HT-29 (cell line): Measurements from ENCODE around the gene MMP1. TPM values are rescaled to one million over a fixed set of nuclear protein-coding genes. Genes with fewer than 3 reads are reported as not detected.

ENCODE experiments used
- DNase-seq: peaks from one replicate; pipeline ENCODE4 v3.0.0-alpha.2; 2015; ENCODE audit warnings: low spot score
- total RNA-seq: library from RNA; depleted of rRNA; stranded (reverse); fragments of >200 nt; shearing (Covaris generic); gene quantifications from 2 replicates; pipeline ENCODE4 v1.2.3, GENCODE V29; 2014

MMP1 gene
- total RNA-seq, 1 experiment from 2014 or later = not detected

- DNase-seq = peak; percentile 78
Measured at GRCh38 chr11:102807921-102808320, 10.0 kb upstream of the MMP1 start.

GRCh38 chr11:102806296-102806695 is 8.3 kb upstream of the MMP1 start:
- DNase-seq = no peak

GRCh38 chr11:102802341-102802740 is 4.4 kb upstream of the MMP1 start:
- no peak for DNase-seq

GRCh38 chr11:102800767-102801166 is 2.8 kb upstream of the MMP1 start:
- DNase-seq = no peak

GRCh38 chr11:102799681-102800340 is 1.9 kb upstream of the MMP1 start:
- no peak for DNase-seq

- peak; percentile 65 for DNase-seq
Measured at GRCh38 chr11:102794382-102794781, 3.6 kb downstream of the MMP1 start.

GRCh38 chr11:102793677-102794290 is 4.2 kb downstream of the MMP1 start:
- no peak for DNase-seq

GRCh38 chr11:102792604-102793003 is 5.4 kb downstream of the MMP1 start:
- no peak for DNase-seq

GRCh38 chr11:102791271-102792036 is 6.5 kb downstream of the MMP1 start:
- no peak for DNase-seq

- DNase-seq = no peak
Measured at GRCh38 chr11:102788334-102788995, 9.5 kb downstream of the MMP1 start.

- no peak for DNase-seq
Measured at GRCh38 chr11:102784380-102784779, 13.6 kb downstream of the MMP1 start.

GRCh38 chr11:102783720-102784119 is 14.2 kb downstream of the MMP1 start:
- peak; percentile 81 for DNase-seq

- no peak for DNase-seq
Measured at GRCh38 chr11:102783016-102783415, 14.9 kb downstream of the MMP1 start.

GRCh38 chr11:102781676-102782075 is 16.3 kb downstream of the MMP1 start:
- DNase-seq = no peak

- DNase-seq = peak; percentile 60
Measured at GRCh38 chr11:102780491-102780918, 17.5 kb downstream of the MMP1 start, which contains the start of gene MMP10. TSS of gene MMP10 (minus strand) at chr11:102780628. CDS start at chr11:102780591, 37 bp downstream.

GRCh38 chr11:102776454-102776853 is 21.5 kb downstream of the MMP1 start:
- no peak for DNase-seq

- DNase-seq = no peak
Measured at GRCh38 chr11:102773386-102773785, 24.6 kb downstream of the MMP1 start.

GRCh38 chr11:102771351-102771750 is 26.6 kb downstream of the MMP1 start:
- DNase-seq = no peak

GRCh38 chr11:102770191-102770590 is 27.8 kb downstream of the MMP1 start:
- DNase-seq = no peak

- no peak for DNase-seq
Measured at GRCh38 chr11:102767800-102768199, 30.2 kb downstream of the MMP1 start.

- no peak for DNase-seq
Measured at GRCh38 chr11:102763440-102763839, 34.5 kb downstream of the MMP1 start.

- no peak for DNase-seq
Measured at GRCh38 chr11:102762361-102762767, 35.6 kb downstream of the MMP1 start.
